Neural progenitor cell (in vitro differentiated cells): ENCODE measurements around the gene INKA1. TPM values are rescaled to one million over a fixed set of nuclear protein-coding genes. Genes with fewer than 3 reads are reported as not detected.

Source experiments
- DNase-seq: peaks from one replicate; pipeline ENCODE4 v3.0.0-alpha.2; 2016; ENCODE audit warnings: low spot score
- H2AFZ ChIP-seq: fragments of 200-600 bp; sonication (generic); replicated peaks from 2 replicates; pipeline ENCODE4 v1.6.1; 2016; ENCODE audit warnings: antibody characterized with exemption
- H3F3A ChIP-seq: fragments of 200-600 bp; sonication (generic); 2 replicates; pipeline ENCODE4 v1.6.1; 2016; ENCODE audit warnings: antibody characterized with exemption, low read depth
- H3K27ac ChIP-seq: fragments of 200-600 bp; sonication (generic); 2 replicates; pipeline ENCODE4 v1.5.1; 2016; ENCODE audit warnings: mild to moderate bottlenecking
- H3K27me3 ChIP-seq: fragments of 200-600 bp; sonication (generic); 2 replicates; pipeline ENCODE4 v1.6.1; 2016; ENCODE audit warnings: mild to moderate bottlenecking, moderate library complexity
- H3K36me3 ChIP-seq: fragments of 200-600 bp; sonication (generic); 2 replicates; pipeline ENCODE4 v1.5.1; 2016
- H3K4me1 ChIP-seq: fragments of 200-600 bp; sonication (generic); 2 replicates; pipeline ENCODE4 v1.6.1; 2016; ENCODE audit warnings: mixed run types
- H3K4me2 ChIP-seq: fragments of 200-600 bp; sonication (generic); 2 replicates; pipeline ENCODE4 v1.6.1; 2016
- H3K4me3 ChIP-seq: fragments of 200-600 bp; sonication (generic); 2 replicates; pipeline ENCODE4 v1.5.1; 2016
- H3K79me2 ChIP-seq: fragments of 200-600 bp; sonication (generic); 2 replicates; pipeline ENCODE4 v1.6.1; 2016; ENCODE audit warnings: low read depth
- H3K9ac ChIP-seq: fragments of 200-600 bp; sonication (generic); 2 replicates; pipeline ENCODE4 v1.6.1; 2016
- H3K9me3 ChIP-seq: fragments of 200-600 bp; sonication (generic); 2 replicates; pipeline ENCODE4 v1.5.1; 2016; ENCODE audit warnings: low read depth
- H4K20me1 ChIP-seq: fragments of 200-600 bp; sonication (generic); 2 replicates; pipeline ENCODE4 v1.6.1; 2016; ENCODE audit warnings: low read depth
- H3K27ac Mint-ChIP-seq: 3 replicates; pipeline ENCODE4 v1.8.0; 2021; ENCODE audit warnings: mixed read lengths
- H3K27me3 Mint-ChIP-seq: 2 replicates; pipeline ENCODE4 v1.8.0; 2022; ENCODE audit warnings: low read depth, mild to moderate bottlenecking, inconsistent platforms, moderate library complexity, mixed read lengths; ENCODE audit not compliant: insufficient read depth
- H3K36me3 Mint-ChIP-seq: 3 replicates; pipeline ENCODE4 v1.8.0; 2021; ENCODE audit warnings: mixed read lengths
- H3K4me1 Mint-ChIP-seq: 3 replicates; pipeline ENCODE4 v1.8.0; 2021; ENCODE audit warnings: mixed read lengths
- H3K4me3 Mint-ChIP-seq: 3 replicates; pipeline ENCODE4 v1.8.0; 2021; ENCODE audit warnings: mild to moderate bottlenecking, moderate library complexity, mixed read lengths
- H3K9me3 Mint-ChIP-seq: 3 replicates; pipeline ENCODE4 v1.8.0; 2020; ENCODE audit warnings: mixed read lengths
- EZH2 ChIP-seq: fragments of 200-600 bp; sonication (generic); IDR thresholded peaks from 2 replicates; pipeline ENCODE4 v1.6.1; 2017; ENCODE audit warnings: antibody characterized with exemption, mild to moderate bottlenecking, moderate library complexity
- EZH2phosphoT487 ChIP-seq: fragments of 200-600 bp; sonication (generic); IDR thresholded peaks from 2 replicates; pipeline ENCODE4 v1.6.1; 2017; ENCODE audit warnings: antibody characterized with exemption
- total RNA-seq: library from RNA; depleted of rRNA; stranded (reverse); fragments of >200 nt; gene quantifications from 2 replicates; pipeline ENCODE4 v1.2.3, GENCODE V29; 2015; ENCODE audit warnings: low replicate concordance
- TF ChIP-seq, protein P1 (sequence below): fragments of 200-600 bp; sonication (generic); IDR thresholded peaks from 2 replicates; pipeline ENCODE4 v1.5.1; 2017; ENCODE audit warnings: antibody characterized with exemption, mild to moderate bottlenecking

INKA1 gene
- total RNA-seq, 1 donor from 2014 or later: not detected

GRCh38 chr3:49763981-49764380 lies 39.1 kb upstream of the INKA1 start:
- Histone ChIP-seq H3K9me3 (no peaks in the 10 kb centered on the region), H3K4me1 (no peaks in the 10 kb centered on the region), H3K4me3 (no peak overlapping the region), H3K36me3 (no peaks in the 10 kb centered on the region), H3K9ac (no peak overlapping the region), H3F3A (no peaks in the 10 kb centered on the region), H4K20me1 (peaks cover 28% of the 10 kb centered on the region), H3K27me3 (no peaks in the 10 kb centered on the region), H2AFZ (no peak overlapping the region), H3K27ac (no peak overlapping the region), H3K4me2 (no peak overlapping the region), H3K79me2 (peaks cover 98% of the 10 kb centered on the region)
- H3K27me3 Mint-ChIP-seq: no peaks in the 10 kb centered on the region
- H3K4me3 Mint-ChIP-seq: no peak overlapping the region
- no peaks in the 10 kb centered on the region for H3K4me1 Mint-ChIP-seq
- DNase-seq: no peak
- peaks cover 12% of the 10 kb centered on the region for H3K36me3 Mint-ChIP-seq
- TF ChIP-seq EZH2 (no peak), EZH2phosphoT487 (no peak)
- TF ChIP-seq, protein P1, sequence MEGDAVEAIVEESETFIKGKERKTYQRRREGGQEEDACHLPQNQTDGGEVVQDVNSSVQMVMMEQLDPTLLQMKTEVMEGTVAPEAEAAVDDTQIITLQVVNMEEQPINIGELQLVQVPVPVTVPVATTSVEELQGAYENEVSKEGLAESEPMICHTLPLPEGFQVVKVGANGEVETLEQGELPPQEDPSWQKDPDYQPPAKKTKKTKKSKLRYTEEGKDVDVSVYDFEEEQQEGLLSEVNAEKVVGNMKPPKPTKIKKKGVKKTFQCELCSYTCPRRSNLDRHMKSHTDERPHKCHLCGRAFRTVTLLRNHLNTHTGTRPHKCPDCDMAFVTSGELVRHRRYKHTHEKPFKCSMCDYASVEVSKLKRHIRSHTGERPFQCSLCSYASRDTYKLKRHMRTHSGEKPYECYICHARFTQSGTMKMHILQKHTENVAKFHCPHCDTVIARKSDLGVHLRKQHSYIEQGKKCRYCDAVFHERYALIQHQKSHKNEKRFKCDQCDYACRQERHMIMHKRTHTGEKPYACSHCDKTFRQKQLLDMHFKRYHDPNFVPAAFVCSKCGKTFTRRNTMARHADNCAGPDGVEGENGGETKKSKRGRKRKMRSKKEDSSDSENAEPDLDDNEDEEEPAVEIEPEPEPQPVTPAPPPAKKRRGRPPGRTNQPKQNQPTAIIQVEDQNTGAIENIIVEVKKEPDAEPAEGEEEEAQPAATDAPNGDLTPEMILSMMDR: no peak
- no peaks in the 10 kb centered on the region for H3K9me3 Mint-ChIP-seq
- H3K27ac Mint-ChIP-seq: no peak overlapping the region

- Mint-ChIP-seq H3K36me3 (peaks cover 13% of the 10 kb centered on the region), H3K4me3 (no peak overlapping the region), H3K27me3 (no peaks in the 10 kb centered on the region), H3K27ac (no peak overlapping the region), H3K4me1 (no peaks in the 10 kb centered on the region), H3K9me3 (no peaks in the 10 kb centered on the region)
- Histone ChIP-seq H3K4me2 (no peak overlapping the region), H3K9me3 (no peaks in the 10 kb centered on the region), H3K36me3 (no peaks in the 10 kb centered on the region), H2AFZ (no peak overlapping the region), H3K79me2 (peaks cover 99% of the 10 kb centered on the region), H3K9ac (no peak overlapping the region), H3F3A (no peaks in the 10 kb centered on the region), H3K4me1 (no peaks in the 10 kb centered on the region), H3K27ac (no peak overlapping the region), H3K27me3 (no peaks in the 10 kb centered on the region), H3K4me3 (no peak overlapping the region), H4K20me1 (peaks cover 36% of the 10 kb centered on the region)
- no peak for DNase-seq
- no peak for TF ChIP-seq EZH2
- TF ChIP-seq, protein P1: no peak
- no peak for TF ChIP-seq EZH2phosphoT487
Observed at GRCh38 chr3:49769286-49769915, 33.7 kb upstream of the INKA1 start.

DNA sequence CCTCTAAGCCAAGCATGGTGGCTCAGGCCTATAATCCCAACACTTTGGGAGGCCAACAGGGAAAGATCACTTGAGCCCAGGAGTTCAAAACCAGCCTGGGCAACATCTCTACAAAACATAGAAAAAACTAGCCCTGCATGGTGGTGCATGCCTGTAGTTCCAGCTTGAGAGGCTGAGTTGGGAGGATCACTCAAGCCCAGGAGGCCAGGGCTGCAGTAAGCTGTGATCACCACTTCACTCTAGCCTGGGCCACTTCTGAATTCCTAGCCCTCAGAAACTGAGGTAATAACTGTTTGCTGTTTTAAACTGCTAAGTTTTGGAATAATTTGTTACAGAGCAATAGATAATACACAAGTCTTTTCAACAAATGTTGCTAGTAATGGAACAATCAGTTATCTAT lies 33.1 kb upstream of the INKA1 start:
- H3K36me3 ChIP-seq: no peaks in the 10 kb centered on the region
- Mint-ChIP-seq H3K9me3 (no peaks in the 10 kb centered on the region), H3K27ac (no peak overlapping the region), H3K4me1 (no peaks in the 10 kb centered on the region), H3K36me3 (peaks cover 14% of the 10 kb centered on the region), H3K27me3 (no peaks in the 10 kb centered on the region), H3K4me3 (no peak overlapping the region)
- no peaks in the 10 kb centered on the region for H3K9me3 ChIP-seq
- no peak overlapping the region for H3K9ac ChIP-seq
- H3K4me1 ChIP-seq: no peaks in the 10 kb centered on the region
- peaks cover 99% of the 10 kb centered on the region for H3K79me2 ChIP-seq
- no peaks in the 10 kb centered on the region for H3K27me3 ChIP-seq
- TF ChIP-seq EZH2 (no peak), EZH2phosphoT487 (no peak)
- TF ChIP-seq, protein P1: no peak
- peaks cover 39% of the 10 kb centered on the region for H4K20me1 ChIP-seq
- H3K4me3 ChIP-seq: no peak overlapping the region
- no peak overlapping the region for H3K4me2 ChIP-seq
- H3F3A ChIP-seq: no peaks in the 10 kb centered on the region
- no peak overlapping the region for H2AFZ ChIP-seq
- no peak for DNase-seq
- H3K27ac ChIP-seq: no peak overlapping the region
